Upper lobe of left lung (tissue), 6 donors: ENCODE measurements around the gene CLIC6. TPM values are rescaled to one million over a fixed set of nuclear protein-coding genes. Genes with fewer than 3 reads are reported as not detected.

Experiments used
- ATAC-seq, 2 donors: fragments of 200-7000 bp; cut with Tn5 transposase; one replicate each; pipeline ENCODE4 v1.9.1; 2022; ENCODE audit warnings: mild to moderate bottlenecking in 2 of 2, moderate library complexity in 2 of 2; ENCODE audit not compliant: low FRiP score in 2 of 2
- DNase-seq, 2 donors: peaks; one replicate each; pipeline ENCODE4 v3.0.0-alpha.2; 2019 to 2020
- H3K27ac ChIP-seq, 4 donors: fragments of 200-600 bp; sonication (generic); one replicate each; pipeline ENCODE4 v1.5.1; 2016 to 2019
- H3K27me3 ChIP-seq, 4 donors: fragments of 200-600 bp; sonication (generic); one replicate each; pipeline ENCODE4 v1.5.1; 2017 to 2019
- H3K36me3 ChIP-seq, 4 donors: fragments of 200-600 bp; sonication (generic); one replicate each; pipeline ENCODE4 v1.5.1; 2016 to 2019
- H3K4me1 ChIP-seq, 4 donors: fragments of 200-600 bp; sonication (generic); one replicate each; pipeline ENCODE4 v1.5.1; 2018 to 2019
- H3K4me3 ChIP-seq, 4 donors: fragments of 200-600 bp; sonication (generic); one replicate each; pipeline ENCODE4 v1.5.1; 2017 to 2019; ENCODE audit warnings: mild to moderate bottlenecking in 2 of 4, moderate library complexity in 1 of 4
- H3K9me3 ChIP-seq, 4 donors: fragments of 200-600 bp; sonication (generic); one replicate each; pipeline ENCODE4 v1.5.1; 2018 to 2019
- CTCF ChIP-seq, 6 experiments: fragments of 450-650 bp in 4 of 6; fragments of 200-600 bp in 2 of 6; sonication (generic) in 2 of 6; IDR thresholded peaks; one replicate each; pipeline ENCODE4 v1.5.1; 2016 to 2019; ENCODE audit warnings: antibody characterized with exemption in 6 of 6
- EP300 ChIP-seq, 4 donors: sonication (generic); formaldehyde crosslinking; IDR thresholded peaks; one replicate each; pipeline ENCODE4 v1.5.1; 2017; ENCODE audit warnings: antibody characterized with exemption in 4 of 4, control low read depth in 2 of 4
- POLR2A ChIP-seq, 4 donors: fragments of 450-650 bp; IDR thresholded peaks; one replicate each; pipeline ENCODE4 v1.5.1; 2016 to 2017; ENCODE audit warnings: antibody characterized with exemption in 4 of 4, mild to moderate bottlenecking in 2 of 4
- POLR2AphosphoS5 ChIP-seq, 2 donors: sonication (generic); formaldehyde crosslinking; IDR thresholded peaks; one replicate each; pipeline ENCODE4 v1.5.1; 2017; ENCODE audit warnings: antibody characterized with exemption in 2 of 2
- WGBS, 2 donors: methylation state at CpG; one replicate each; pipeline ENCODE4 v1.1.5; 2017 to 2018; 5-methylcytosine and 5-hydroxymethylcytosine counted together
- total RNA-seq, 6 donors: library from RNA; depleted of rRNA in 4 of 6; stranded (reverse); fragments of >200 nt in 4 of 6; gene quantifications; one replicate each; pipeline versions ENCODE4 v1.1.0 to v1.2.1, GENCODE V29; 2016 to 2021
- donor health status: DM: no; HTN: no; CAD: no; lungs with moderate emphysema.
- donor health status: DM: no; HTN: yes; CAD: no; lungs with severe emphysema.

CLIC6 gene
- total RNA-seq, 6 donors from 2014 or later, result 6.2 to 42.6 (median 13.8) TPM

GRCh38 chr21:34671891-34672290, 3.1 kb downstream of the CLIC6 start:
- no peaks in the 10 kb centered on the region for H3K36me3 ChIP-seq
- peaks cover 14 to 27% (median 19%) of the 10 kb centered on the region in 4 donors for H3K4me1 ChIP-seq
- WGBS, 2 donors, result 75 to 80% methylated on average over 4 of the region's 4 CpGs
- no peak overlapping the region for H3K4me3 ChIP-seq
- no peak for ATAC-seq
- peaks cover 0 to 20% (median 15%) of the 10 kb centered on the region in 4 donors for H3K27me3 ChIP-seq
- no peaks in the 10 kb centered on the region for H3K9me3 ChIP-seq
- TF ChIP-seq CTCF (IDR thresholded peaks at IDR 0.05) (no peak), POLR2A (IDR thresholded peaks at IDR 0.05) (no peak), POLR2AphosphoS5 (IDR thresholded peaks at IDR 0.05) (no peak)
- no peak for DNase-seq
- no peak overlapping the region for H3K27ac ChIP-seq

- ATAC-seq (no peak), DNase-seq (no peak)
- Histone ChIP-seq H3K4me3 (no peak overlapping the region), H3K36me3 (no peaks in the 10 kb centered on the region), H3K27ac (no peak overlapping the region), H3K9me3 (no peaks in the 10 kb centered on the region), H3K27me3 (peaks cover 0 to 20% (median 15%) of the 10 kb centered on the region in 4 donors), H3K4me1 (peaks cover 14 to 27% (median 19%) of the 10 kb centered on the region in 4 donors)
- TF ChIP-seq CTCF (IDR thresholded peaks at IDR 0.05), result no peak
- TF ChIP-seq POLR2A (IDR thresholded peaks at IDR 0.05), result no peak
- TF ChIP-seq POLR2AphosphoS5 (IDR thresholded peaks at IDR 0.05), result no peak
- TF ChIP-seq EP300 (IDR thresholded peaks at IDR 0.05), result no peak
- 45 to 53% methylated on average over 3 of the region's 3 CpGs for WGBS, 2 donors
These were observed 4.2 kb downstream of the CLIC6 start for GRCh38 chr21:34673006-34673405.

- Histone ChIP-seq H3K27ac (no peak overlapping the region), H3K4me3 (no peak overlapping the region), H3K4me1 (peaks cover 11 to 22% (median 16%) of the 10 kb centered on the region in 4 donors), H3K36me3 (no peaks in the 10 kb centered on the region), H3K27me3 (peaks cover 0 to 14% (median 10%) of the 10 kb centered on the region in 4 donors), H3K9me3 (no peaks in the 10 kb centered on the region)
- no peak for ATAC-seq
- no peak for DNase-seq
- TF ChIP-seq POLR2A (IDR thresholded peaks at IDR 0.05) (no peak), CTCF (IDR thresholded peaks at IDR 0.05) (no peak), EP300 (IDR thresholded peaks at IDR 0.05) (no peak), POLR2AphosphoS5 (IDR thresholded peaks at IDR 0.05) (no peak)
These were observed 5.7 kb downstream of the CLIC6 start for GRCh38 chr21:34674468-34674867.

DNA sequence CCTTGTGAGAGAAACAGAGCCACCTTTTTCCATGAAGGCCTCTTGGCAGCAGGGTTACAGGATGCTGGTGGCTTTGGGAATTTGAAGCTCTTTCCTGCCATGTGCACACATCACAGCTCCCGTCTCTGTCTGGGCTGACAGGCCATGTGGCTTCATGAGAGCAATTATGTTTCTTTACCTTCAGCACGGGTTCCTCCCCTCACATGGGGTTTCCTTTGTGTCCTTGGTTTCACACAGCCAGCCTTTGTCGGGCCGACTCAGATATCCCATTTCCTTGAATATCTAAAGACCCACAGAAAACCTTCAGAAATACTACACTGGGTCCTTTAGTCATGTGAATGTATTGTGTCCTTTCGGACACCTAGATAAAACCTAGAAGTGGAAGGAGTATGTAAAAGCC, 7.1 kb downstream of the CLIC6 start:
- Histone ChIP-seq H3K27me3 (peaks cover 0 to 4% (median 0%) of the 10 kb centered on the region in 4 donors), H3K9me3 (peaks cover 0 to 1% (median under 1%) of the 10 kb centered on the region in 4 donors), H3K36me3 (no peaks in the 10 kb centered on the region), H3K27ac (no peak overlapping the region), H3K4me1 (peaks cover 0 to 8% (median 3%) of the 10 kb centered on the region in 4 donors), H3K4me3 (no peak overlapping the region)
- TF ChIP-seq EP300 (IDR thresholded peaks at IDR 0.05), result no peak
- ATAC-seq, result no peak
- DNase-seq, result no peak
- WGBS, 2 donors, result 68 to 80% methylated on average over 5 of the region's 5 CpGs

DNA sequence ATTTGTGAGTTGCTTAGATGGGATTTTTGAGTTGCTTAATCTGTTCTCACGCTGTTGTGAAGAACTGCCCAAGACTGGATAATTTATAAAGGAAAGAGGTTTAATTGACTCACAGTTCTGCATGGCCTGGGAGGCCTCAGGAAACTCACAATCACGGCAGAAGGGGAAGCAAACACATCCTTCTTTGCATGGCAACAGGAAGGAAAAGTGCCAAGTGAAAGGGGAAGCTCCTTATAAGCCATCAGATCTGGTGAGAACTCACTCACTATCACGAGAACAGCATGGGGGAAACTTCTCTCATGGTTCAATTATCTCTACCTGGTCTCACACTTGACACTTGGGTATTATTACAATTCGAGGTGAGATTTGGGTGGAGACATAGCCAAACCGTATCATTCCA, 10.3 kb downstream of the CLIC6 start:
- TF ChIP-seq POLR2A (IDR thresholded peaks at IDR 0.05) (no peak), POLR2AphosphoS5 (IDR thresholded peaks at IDR 0.05) (no peak), EP300 (IDR thresholded peaks at IDR 0.05) (no peak), CTCF (IDR thresholded peaks at IDR 0.05) (no peak)
- no peaks in the 10 kb centered on the region for H3K36me3 ChIP-seq
- no peaks in the 10 kb centered on the region for H3K27me3 ChIP-seq
- 52 to 53% methylated on average over 5 of the region's 5 CpGs for WGBS, 2 donors
- peaks cover 0 to 11% (median 6%) of the 10 kb centered on the region in 4 donors for H3K9me3 ChIP-seq
- ATAC-seq, result no peak
- no peak overlapping the region for H3K27ac ChIP-seq
- H3K4me3 ChIP-seq, result no peak overlapping the region
- DNase-seq, result no peak
- H3K4me1 ChIP-seq, result no peaks in the 10 kb centered on the region
